SH-SY5Y (cell line): ENCODE measurements around the gene C5orf34.

Experiments used
- GATA2 ChIP-seq: IDR thresholded peaks from 2 replicates; pipeline ENCODE4 v1.6.1; 2011; ENCODE audit warnings: mild to moderate bottlenecking, low read depth, low read length
- GATA3 ChIP-seq: IDR thresholded peaks from 2 replicates; pipeline ENCODE4 v1.6.1; 2011; ENCODE audit warnings: low read depth, mild to moderate bottlenecking, low read length, moderate library complexity

GRCh38 chr5:43482490-43483297 lies 32.3 kb downstream of the C5orf34 start:
- TF ChIP-seq GATA2 (no peak), GATA3 (no peak)
